Gastroesophageal sphincter (tissue), 4 donors: Measurements from ENCODE around the gene TBCEL. TPM values are rescaled to one million over a fixed set of nuclear protein-coding genes. Genes with fewer than 3 reads are reported as not detected.

Experiments used
- ATAC-seq: fragments of 150-250 bp; one replicate; pipeline ENCODE4 v1.9.1; 2016; ENCODE audit warnings: mild to moderate bottlenecking, moderate library complexity
- H3K27ac ChIP-seq, 4 donors: fragments of 200-600 bp; sonication (generic) in 3 of 4; 1 replicate in 3 of 4; 2 replicates in 1 of 4; pipeline ENCODE4 v1.5.1; 2016 to 2019
- H3K27me3 ChIP-seq: fragments of 200-600 bp; sonication (generic); one replicate; pipeline ENCODE4 v1.5.1; 2019
- H3K36me3 ChIP-seq, 2 donors: fragments of 200-600 bp; sonication (generic); one replicate each; pipeline ENCODE4 v1.5.1; 2019; ENCODE audit warnings: control low read depth in 1 of 2
- H3K4me1 ChIP-seq, 3 donors: fragments of 200-600 bp; sonication (generic); 1 replicate in 2 of 3; 2 replicates in 1 of 3; pipeline ENCODE4 v1.5.1; 2016 to 2019; ENCODE audit warnings: control low read depth in 2 of 3
- H3K4me3 ChIP-seq, 2 donors: fragments of 200-600 bp; sonication (generic); one replicate each; pipeline ENCODE4 v1.5.1; 2019; ENCODE audit warnings: mild to moderate bottlenecking in 1 of 2, moderate library complexity in 1 of 2
- H3K9me3 ChIP-seq, 3 donors: fragments of 200-600 bp; sonication (generic); one replicate each; pipeline ENCODE4 v1.5.1; 2017 to 2019; ENCODE audit warnings: control low read depth in 2 of 3
- EP300 ChIP-seq: sonication (generic); formaldehyde crosslinking; IDR thresholded peaks from one replicate; pipeline ENCODE4 v1.6.1; 2017; ENCODE audit warnings: antibody characterized with exemption, mild to moderate bottlenecking
- POLR2A ChIP-seq, 2 donors: fragments of 450-650 bp; IDR thresholded peaks; one replicate each; pipeline ENCODE4 v1.6.1; 2017; ENCODE audit warnings: antibody characterized with exemption in 2 of 2, mild to moderate bottlenecking in 2 of 2, moderate library complexity in 1 of 2
- POLR2AphosphoS5 ChIP-seq: sonication (generic); formaldehyde crosslinking; IDR thresholded peaks from one replicate; pipeline ENCODE4 v1.6.1; 2017; ENCODE audit warnings: antibody characterized with exemption
- WGBS, 2 donors: methylation state at CpG; one replicate each; pipeline ENCODE4 v1.1.5; 2018; ENCODE audit warnings: low coverage in 1 of 2; 5-methylcytosine and 5-hydroxymethylcytosine counted together
- total RNA-seq, 4 donors: library from RNA; depleted of rRNA; stranded (reverse); fragments of >200 nt; gene quantifications; one replicate each; pipeline ENCODE4 v1.1.0, GENCODE V29; 2016
- TF ChIP-seq, protein P1 (sequence below), 4 experiments: fragments of 200-600 bp in 2 of 4; fragments of 450-650 bp in 2 of 4; sonication (generic) in 1 of 4; IDR thresholded peaks; one replicate each; pipeline ENCODE4 v1.5.1; 2017 to 2019; ENCODE audit warnings: antibody characterized with exemption in 4 of 4, mild to moderate bottlenecking in 2 of 4, moderate library complexity in 2 of 4

The TBCEL gene
- total RNA-seq, 4 donors from 2014 or later, result 25.7 to 39.0 (median 30.8) TPM

DNA sequence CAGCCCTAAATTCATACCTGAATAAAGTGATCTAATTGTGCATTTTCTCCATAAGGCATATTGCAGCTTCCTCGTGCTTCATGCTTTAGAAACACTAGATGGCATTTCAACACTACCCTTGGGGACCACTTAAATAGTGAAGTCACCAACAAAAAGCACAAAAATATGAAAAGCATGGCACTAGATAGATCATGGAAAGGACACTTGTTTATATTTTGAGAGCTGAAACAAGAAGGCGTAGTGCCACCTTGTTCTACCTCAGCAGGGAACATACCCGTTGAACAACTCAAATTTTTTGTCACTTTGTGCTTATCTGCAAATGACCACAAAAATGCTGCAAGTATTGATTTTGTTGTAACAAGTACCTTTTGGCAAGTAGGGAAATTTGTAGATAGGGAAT, 8.6 kb downstream of the TBCEL start:
- no peak for ATAC-seq
- H3K4me3 ChIP-seq, result no peak overlapping the region
- H3K27me3 ChIP-seq, result no peaks in the 10 kb centered on the region
- H3K27ac ChIP-seq, result no peak overlapping the region
- no peaks in the 10 kb centered on the region for H3K9me3 ChIP-seq
- no peaks in the 10 kb centered on the region for H3K36me3 ChIP-seq
- 93 to 100% methylated on average over 2 to 3 of the region's 3 CpGs for WGBS, 2 donors
- peaks cover 0 to 6% (median 0%) of the 10 kb centered on the region in 3 donors for H3K4me1 ChIP-seq
- TF ChIP-seq POLR2AphosphoS5 (no peak), POLR2A (IDR thresholded peaks at IDR 0.05) (no peak), EP300 (no peak)
- TF ChIP-seq, protein P1, sequence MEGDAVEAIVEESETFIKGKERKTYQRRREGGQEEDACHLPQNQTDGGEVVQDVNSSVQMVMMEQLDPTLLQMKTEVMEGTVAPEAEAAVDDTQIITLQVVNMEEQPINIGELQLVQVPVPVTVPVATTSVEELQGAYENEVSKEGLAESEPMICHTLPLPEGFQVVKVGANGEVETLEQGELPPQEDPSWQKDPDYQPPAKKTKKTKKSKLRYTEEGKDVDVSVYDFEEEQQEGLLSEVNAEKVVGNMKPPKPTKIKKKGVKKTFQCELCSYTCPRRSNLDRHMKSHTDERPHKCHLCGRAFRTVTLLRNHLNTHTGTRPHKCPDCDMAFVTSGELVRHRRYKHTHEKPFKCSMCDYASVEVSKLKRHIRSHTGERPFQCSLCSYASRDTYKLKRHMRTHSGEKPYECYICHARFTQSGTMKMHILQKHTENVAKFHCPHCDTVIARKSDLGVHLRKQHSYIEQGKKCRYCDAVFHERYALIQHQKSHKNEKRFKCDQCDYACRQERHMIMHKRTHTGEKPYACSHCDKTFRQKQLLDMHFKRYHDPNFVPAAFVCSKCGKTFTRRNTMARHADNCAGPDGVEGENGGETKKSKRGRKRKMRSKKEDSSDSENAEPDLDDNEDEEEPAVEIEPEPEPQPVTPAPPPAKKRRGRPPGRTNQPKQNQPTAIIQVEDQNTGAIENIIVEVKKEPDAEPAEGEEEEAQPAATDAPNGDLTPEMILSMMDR (IDR thresholded peaks at IDR 0.05), result no peak

DNA sequence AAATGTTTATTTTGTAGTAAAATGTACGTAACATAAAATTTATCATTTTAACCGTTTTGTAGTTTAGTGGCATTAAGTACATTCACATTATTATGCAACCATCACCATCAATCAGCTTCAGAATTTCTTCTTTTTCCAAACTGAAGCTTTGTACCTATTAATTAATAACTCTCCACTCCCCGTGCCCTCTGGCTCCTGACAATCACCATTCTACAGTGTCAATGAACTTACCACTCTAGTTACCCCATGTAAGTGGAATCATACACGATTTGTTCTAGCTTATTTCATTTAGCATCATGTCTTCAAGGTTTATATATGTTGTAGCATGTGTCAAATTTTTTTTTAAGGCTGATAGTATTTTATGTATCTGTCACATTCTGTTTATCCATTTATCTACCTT, 9.7 kb downstream of the TBCEL start:
- no peak for ATAC-seq
- Histone ChIP-seq H3K4me3 (no peak overlapping the region), H3K4me1 (peaks cover 0 to 6% (median 0%) of the 10 kb centered on the region in 3 donors), H3K36me3 (no peaks in the 10 kb centered on the region), H3K27me3 (no peaks in the 10 kb centered on the region), H3K27ac (no peak overlapping the region), H3K9me3 (no peaks in the 10 kb centered on the region)
- WGBS, 2 donors, result 90 to 91% methylated on average over 4 of the region's 4 CpGs
- TF ChIP-seq EP300, result no peak
- no peak for TF ChIP-seq POLR2AphosphoS5
- TF ChIP-seq, protein P1 (IDR thresholded peaks at IDR 0.05), result no peak
- no peak for TF ChIP-seq POLR2A (IDR thresholded peaks at IDR 0.05)

DNA sequence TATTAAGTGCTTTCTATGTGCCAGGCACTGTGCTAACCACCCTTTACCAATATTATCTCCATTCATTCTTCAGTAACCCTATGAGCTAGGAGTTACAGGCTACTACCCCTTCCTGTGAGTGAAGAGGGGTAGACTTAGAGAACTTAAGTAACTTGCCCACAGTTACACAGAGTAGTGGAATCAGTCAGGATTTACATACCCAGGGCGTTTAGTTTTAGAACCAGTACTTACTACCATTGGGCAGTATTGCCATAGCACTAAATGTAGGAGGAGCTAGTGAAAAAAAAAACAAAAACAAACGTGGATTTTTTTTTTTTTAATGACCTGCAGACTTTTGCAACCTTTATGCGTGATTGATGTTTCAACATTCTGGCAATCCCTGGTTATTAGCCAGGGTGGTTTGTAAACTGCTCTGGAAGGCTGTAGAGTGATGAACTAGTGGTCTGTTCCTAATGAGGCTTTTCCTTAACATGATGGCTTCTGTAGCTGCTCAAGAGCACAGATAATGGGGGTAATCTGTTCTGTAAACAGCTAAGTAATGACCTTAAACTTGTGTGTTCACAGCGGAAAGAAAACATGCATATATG, 11.4 kb downstream of the TBCEL start:
- H3K4me1 ChIP-seq, result peaks cover 0 to under 1% (median 0%) of the 10 kb centered on the region in 3 donors
- no peak overlapping the region for H3K27ac ChIP-seq
- TF ChIP-seq EP300, result no peak
- no peaks in the 10 kb centered on the region for H3K9me3 ChIP-seq
- no peaks in the 10 kb centered on the region for H3K36me3 ChIP-seq
- no peak for ATAC-seq
- WGBS, 2 donors, result 72 to 74% methylated on average over 3 to 4 of the region's 4 CpGs
- H3K27me3 ChIP-seq, result no peaks in the 10 kb centered on the region
- H3K4me3 ChIP-seq, result no peak overlapping the region

DNA sequence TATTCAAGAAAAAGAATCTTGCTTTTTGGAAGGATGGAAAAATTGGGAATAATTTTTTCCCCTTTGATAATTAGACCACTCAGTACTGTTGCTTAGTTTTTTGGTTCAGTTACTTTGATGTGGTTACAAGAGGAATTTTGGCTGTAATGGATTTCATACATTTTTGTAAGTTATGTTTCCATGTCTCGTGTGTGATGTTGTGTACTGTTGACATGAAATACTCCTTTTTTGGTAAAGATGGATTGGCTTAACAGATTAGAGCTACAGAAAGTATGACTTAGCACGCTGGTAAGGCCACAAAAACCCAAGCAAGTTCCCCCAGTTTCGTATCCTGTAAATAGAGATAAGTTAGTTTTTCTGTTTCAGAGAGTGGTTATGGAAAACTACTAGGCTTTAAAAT, 11.9 kb downstream of the TBCEL start:
- no peaks in the 10 kb centered on the region for H3K9me3 ChIP-seq
- no peaks in the 10 kb centered on the region for H3K36me3 ChIP-seq
- no peak overlapping the region for H3K4me3 ChIP-seq
- TF ChIP-seq POLR2AphosphoS5, result no peak
- TF ChIP-seq, protein P1 (IDR thresholded peaks at IDR 0.05), result no peak
- no peak for TF ChIP-seq EP300
- TF ChIP-seq POLR2A (IDR thresholded peaks at IDR 0.05), result no peak
- no peak for ATAC-seq
- H3K27me3 ChIP-seq, result no peaks in the 10 kb centered on the region
- WGBS, 2 donors, result 62 to 73% methylated on average over 3 of the region's 3 CpGs
- no peaks in the 10 kb centered on the region for H3K4me1 ChIP-seq
- H3K27ac ChIP-seq, result no peak overlapping the region

DNA sequence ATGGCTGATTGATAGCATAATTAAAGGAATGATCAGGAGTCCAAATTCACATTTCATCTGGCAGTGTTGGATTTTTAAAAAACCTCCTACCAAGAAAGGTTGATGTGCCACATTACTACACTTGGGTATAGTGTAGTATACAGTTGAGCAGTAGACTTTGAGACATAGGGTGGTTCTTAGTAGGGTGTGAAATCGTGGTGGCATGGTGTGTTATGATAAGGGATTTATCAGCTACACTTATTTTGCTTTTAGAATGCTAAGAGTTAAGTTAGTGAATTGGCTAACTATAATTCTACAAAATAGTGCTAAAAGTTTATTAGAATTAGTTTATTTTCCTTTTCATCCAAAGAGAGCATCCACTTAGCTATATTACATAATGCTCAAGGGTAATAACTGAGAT, 13.1 kb downstream of the TBCEL start:
- no peaks in the 10 kb centered on the region for H3K36me3 ChIP-seq
- H3K27me3 ChIP-seq, result no peaks in the 10 kb centered on the region
- H3K4me3 ChIP-seq, result no peak overlapping the region
- H3K4me1 ChIP-seq, result no peaks in the 10 kb centered on the region
- H3K27ac ChIP-seq, result no peak overlapping the region
- ATAC-seq, result no peak
- TF ChIP-seq POLR2AphosphoS5 (no peak), POLR2A (IDR thresholded peaks at IDR 0.05) (no peak)
- no peaks in the 10 kb centered on the region for H3K9me3 ChIP-seq
- WGBS, 2 donors, result 90 to 100% methylated on average over 1 of the region's 1 CpG

DNA sequence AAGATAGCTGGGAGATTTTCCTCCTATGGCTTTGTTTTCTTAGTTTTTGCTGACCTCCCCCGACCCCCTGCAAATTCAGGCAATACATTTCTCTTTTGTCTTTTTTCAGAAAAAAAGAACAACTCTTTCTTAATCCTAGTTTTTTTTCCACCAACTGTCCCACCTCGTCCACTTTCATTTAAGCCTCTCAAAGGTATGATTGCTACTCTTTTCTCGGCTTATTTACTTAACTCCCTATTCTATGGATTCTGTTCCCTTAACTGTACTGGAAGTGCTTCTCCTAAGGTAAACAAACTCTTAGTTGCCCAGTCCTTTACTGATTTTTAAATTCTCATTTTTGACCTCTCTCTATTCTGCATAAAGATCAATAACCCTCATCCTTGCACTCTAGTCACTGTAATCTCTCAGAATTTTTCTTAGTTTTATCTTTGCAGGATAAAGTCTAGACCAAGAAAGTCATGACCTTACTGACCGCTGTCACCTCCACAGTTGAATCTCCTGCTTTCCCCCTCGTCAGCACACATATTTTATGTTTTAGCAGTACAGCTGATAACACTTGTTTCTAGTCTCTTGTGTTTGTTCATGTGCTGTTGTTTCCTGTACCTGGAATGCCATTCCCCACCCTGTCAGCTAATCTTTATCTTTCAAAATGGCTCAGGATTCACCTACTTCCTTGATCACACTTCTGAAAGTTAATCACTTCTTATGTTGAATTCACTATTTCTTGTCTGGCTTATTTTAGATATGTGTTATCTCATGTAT, 14.9 kb downstream of the TBCEL start:
- no peak for ATAC-seq
- TF ChIP-seq EP300, result no peak
- TF ChIP-seq POLR2AphosphoS5, result no peak
- TF ChIP-seq POLR2A (IDR thresholded peaks at IDR 0.05), result no peak
- TF ChIP-seq, protein P1 (IDR thresholded peaks at IDR 0.05), result no peak
- H3K36me3 ChIP-seq, result no peaks in the 10 kb centered on the region
- WGBS, 2 donors, result 92 to 96% methylated on average over 4 to 5 of the region's 5 CpGs
- H3K9me3 ChIP-seq, result no peaks in the 10 kb centered on the region
- no peak overlapping the region for H3K27ac ChIP-seq
- H3K27me3 ChIP-seq, result no peaks in the 10 kb centered on the region
- H3K4me3 ChIP-seq, result no peak overlapping the region
- H3K4me1 ChIP-seq, result no peaks in the 10 kb centered on the region
